Lung (tissue), 12 donors: ENCODE data around the gene NR4A3. TPM values are rescaled to one million over a fixed set of nuclear protein-coding genes. Genes with fewer than 3 reads are reported as not detected.

Experiments used
- ATAC-seq: fragments of 200-7000 bp; cut with Tn5 transposase; one replicate; pipeline ENCODE4 v1.9.1; 2020; ENCODE audit warnings: moderate number of reproducible peaks; ENCODE audit not compliant: insufficient read depth, low FRiP score
- DNase-seq, 3 donors: peaks; one replicate each; pipeline ENCODE4 v3.0.0-alpha.2; 2013 to 2017
- H3K27ac ChIP-seq, 2 donors: one replicate each; pipeline ENCODE4 v1.5.1; 2013; ENCODE audit warnings: mild to moderate bottlenecking in 2 of 2, moderate library complexity in 2 of 2, control low read depth in 1 of 2, inconsistent platforms in 1 of 2, low read depth in 1 of 2, low read length in 1 of 2
- H3K27me3 ChIP-seq, 3 donors: one replicate each; pipeline ENCODE4 v1.5.1; 2013; ENCODE audit warnings: low read length in 2 of 3; ENCODE audit not compliant: control insufficient read depth in 3 of 3, insufficient read depth in 3 of 3
- H3K36me3 ChIP-seq, 4 donors: one replicate each; pipeline ENCODE4 v1.5.1; 2013; ENCODE audit warnings: low read length in 4 of 4, mild to moderate bottlenecking in 1 of 4, moderate library complexity in 1 of 4; ENCODE audit not compliant: control insufficient read depth in 4 of 4, insufficient read depth in 4 of 4
- H3K4me1 ChIP-seq, 5 donors: one replicate each; pipeline ENCODE4 v1.5.1; 2013; ENCODE audit warnings: low read length in 5 of 5, mild to moderate bottlenecking in 2 of 5, moderate library complexity in 1 of 5; ENCODE audit not compliant: control insufficient read depth in 5 of 5, insufficient read depth in 5 of 5
- H3K4me3 ChIP-seq: one replicate; pipeline ENCODE4 v1.5.1; 2013; ENCODE audit warnings: mild to moderate bottlenecking, control low read depth, moderate library complexity
- H3K9ac ChIP-seq, 2 donors: one replicate each; pipeline ENCODE4 v1.5.1; 2013; ENCODE audit warnings: low read length in 2 of 2, control low read depth in 1 of 2; ENCODE audit not compliant: insufficient read depth in 1 of 2
- H3K9me3 ChIP-seq, 4 donors: one replicate each; pipeline ENCODE4 v1.5.1; 2013; ENCODE audit warnings: low read length in 3 of 4, mild to moderate bottlenecking in 1 of 4, moderate library complexity in 1 of 4; ENCODE audit not compliant: control insufficient read depth in 4 of 4, insufficient read depth in 3 of 4
- WGBS, 2 donors: extraction: QIAGEN DNeasy Blood & Tissue Kit; methylation state at CpG; one replicate each; pipeline ENCODE4 v1.1.7; 2013; 5-methylcytosine and 5-hydroxymethylcytosine counted together
- polyA plus RNA-seq, 2 donors: library from polyadenylated mRNA; stranded (reverse); fragments of 200-250 nt; gene quantifications; one replicate each; pipeline ENCODE4 v1.2.1, GENCODE V29; 2013
- total RNA-seq, 2 donors: library from RNA; depleted of rRNA in 1 of 2; stranded (reverse); fragments of >200 nt in 1 of 2; gene quantifications; one replicate each; pipeline ENCODE4 v1.2.1, GENCODE V29; 2014 to 2021
- TF ChIP-seq, protein P1 (sequence below): IDR thresholded peaks from 2 replicates; pipeline ENCODE4 v1.5.1; 2012; ENCODE audit warnings: mild to moderate bottlenecking; ENCODE audit errors: control extremely low read depth, extremely low read depth
- donor health status: control.
- donor health status: control.
- donor health status: Bipolar disorder and iron deficiency.
- donor health status: healthy.
- donor health status: DM: yes; HTN: yes; CAD: no.

NR4A3 gene
- total and polyA plus RNA-seq, 4 donors = 2.3 to 11.7 (median 2.6) TPM

DNA sequence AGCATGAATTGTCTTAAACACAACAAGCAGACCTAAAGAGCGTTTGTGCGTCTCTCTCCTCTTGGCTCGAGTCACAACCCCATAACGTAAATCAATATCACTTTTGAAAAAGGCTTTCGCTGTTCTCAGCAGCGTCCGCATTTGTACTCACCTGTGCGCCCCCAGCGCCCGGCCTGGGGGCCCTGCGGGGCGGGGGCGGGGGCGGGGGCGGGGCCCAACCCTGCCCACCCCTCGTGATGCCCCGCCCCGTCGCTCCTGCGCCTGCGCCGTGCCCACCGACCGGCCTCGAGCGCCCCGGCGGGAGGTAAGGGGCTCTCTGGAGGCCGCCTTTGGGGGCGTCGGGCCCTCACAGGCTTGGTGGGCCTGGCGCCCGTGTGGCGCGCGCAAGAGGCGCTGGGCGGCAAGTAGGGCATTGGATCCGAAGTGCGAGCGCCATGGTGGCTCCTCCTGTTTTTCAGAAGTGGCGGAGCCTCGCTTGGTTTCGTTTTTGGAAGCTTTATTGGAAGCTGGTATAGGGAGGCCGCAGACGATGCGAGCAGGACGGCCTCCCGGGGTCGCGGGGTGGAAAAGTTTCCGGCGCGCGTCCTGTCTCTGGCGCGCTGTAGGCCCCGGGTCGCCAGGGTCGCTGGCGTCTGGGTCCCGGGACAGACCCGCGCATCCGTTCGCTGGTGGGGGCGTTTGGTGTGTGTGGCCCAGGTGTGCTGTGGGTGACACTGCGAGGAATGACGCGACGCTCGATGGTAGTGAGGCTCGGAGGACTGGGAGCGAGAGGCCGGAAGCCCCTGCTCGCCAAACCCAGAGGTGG lies 84.9 kb downstream of the NR4A3 start, which contains the start of gene STX17:
STX17 (plus strand) TSS at position 252 of the 805 bp plus-strand sequence. CDS start 8,586 bp downstream, outside the sequence.
- Histone ChIP-seq H3K27ac (peak within 1 kb of the TSS; percentile 95 to 99), H3K27me3 (no peaks in the 10 kb centered on the region), H3K4me3 (peak within 1 kb of the TSS; percentile 92), H3K9me3 (no peaks in the 10 kb centered on the region), H3K9ac (peak within 1 kb of the TSS; percentile 90 to 96), H3K4me1 (peaks cover 0 to 14% (median 3%) of the 10 kb centered on the region in 5 donors), H3K36me3 (no peaks in the 10 kb centered on the region)
- DNase-seq (peak; percentile 87 to 89 (median 89)), ATAC-seq (peak; percentile 93)
- TF ChIP-seq, protein P1, sequence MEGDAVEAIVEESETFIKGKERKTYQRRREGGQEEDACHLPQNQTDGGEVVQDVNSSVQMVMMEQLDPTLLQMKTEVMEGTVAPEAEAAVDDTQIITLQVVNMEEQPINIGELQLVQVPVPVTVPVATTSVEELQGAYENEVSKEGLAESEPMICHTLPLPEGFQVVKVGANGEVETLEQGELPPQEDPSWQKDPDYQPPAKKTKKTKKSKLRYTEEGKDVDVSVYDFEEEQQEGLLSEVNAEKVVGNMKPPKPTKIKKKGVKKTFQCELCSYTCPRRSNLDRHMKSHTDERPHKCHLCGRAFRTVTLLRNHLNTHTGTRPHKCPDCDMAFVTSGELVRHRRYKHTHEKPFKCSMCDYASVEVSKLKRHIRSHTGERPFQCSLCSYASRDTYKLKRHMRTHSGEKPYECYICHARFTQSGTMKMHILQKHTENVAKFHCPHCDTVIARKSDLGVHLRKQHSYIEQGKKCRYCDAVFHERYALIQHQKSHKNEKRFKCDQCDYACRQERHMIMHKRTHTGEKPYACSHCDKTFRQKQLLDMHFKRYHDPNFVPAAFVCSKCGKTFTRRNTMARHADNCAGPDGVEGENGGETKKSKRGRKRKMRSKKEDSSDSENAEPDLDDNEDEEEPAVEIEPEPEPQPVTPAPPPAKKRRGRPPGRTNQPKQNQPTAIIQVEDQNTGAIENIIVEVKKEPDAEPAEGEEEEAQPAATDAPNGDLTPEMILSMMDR = no peak
- 0% methylated on average over 73 to 76 of the region's 76 CpGs for WGBS, 2 donors

DNA sequence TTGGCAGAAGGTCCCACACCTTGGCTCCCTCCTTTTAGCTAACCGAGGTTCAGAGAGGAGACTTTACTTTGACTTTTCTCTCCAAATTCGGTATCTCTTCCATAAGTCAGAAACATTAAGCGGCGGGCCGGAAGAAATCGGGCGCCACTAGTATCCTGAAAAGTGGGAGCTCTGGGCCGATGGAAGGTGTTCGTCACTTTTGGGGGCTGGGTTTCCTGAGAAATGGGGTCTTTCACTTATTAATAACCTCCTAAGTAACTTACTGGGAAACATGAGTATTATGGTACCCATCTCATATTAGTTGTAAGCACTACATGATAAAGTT lies 85.5 kb downstream of the NR4A3 start:
- DNase-seq = no peak
- TF ChIP-seq, protein P1 = no peak
- H3K36me3 ChIP-seq = no peaks in the 10 kb centered on the region
- H3K27me3 ChIP-seq = no peaks in the 10 kb centered on the region
- 2 to 7% methylated on average over 9 of the region's 9 CpGs for WGBS, 2 donors
- peaks cover 0 to 14% (median 3%) of the 10 kb centered on the region in 5 donors for H3K4me1 ChIP-seq
- no peak for ATAC-seq
- H3K9ac ChIP-seq = peak overlapping the region; percentile 90 to 96
- H3K9me3 ChIP-seq = no peaks in the 10 kb centered on the region
- peak overlapping the region; percentile 95 to 99 for H3K27ac ChIP-seq
- H3K4me3 ChIP-seq = peak overlapping the region; percentile 92

DNA sequence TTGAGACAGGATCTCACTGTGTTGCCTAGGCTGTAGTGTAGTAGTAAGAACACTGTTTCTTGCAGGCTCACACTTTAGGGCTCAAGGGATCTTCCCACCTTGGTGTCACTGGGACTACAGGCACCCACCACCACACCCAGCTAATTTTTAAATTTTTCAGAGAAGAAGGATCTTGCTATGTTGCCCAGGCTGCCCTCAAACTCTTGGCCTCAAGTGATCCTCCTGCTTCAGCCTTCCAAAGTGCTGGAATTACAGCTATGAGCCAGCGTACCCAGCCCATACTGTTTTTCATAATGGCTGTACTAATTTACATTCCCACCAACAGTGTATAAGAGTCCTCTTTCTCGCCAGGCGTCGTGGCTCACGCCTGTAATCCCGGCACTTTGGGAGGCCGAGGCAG lies 89.9 kb downstream of the NR4A3 start:
- TF ChIP-seq, protein P1 = no peak
- WGBS, 2 donors = 96 to 99% methylated on average over 7 of the region's 7 CpGs
- Histone ChIP-seq H3K27me3 (no peaks in the 10 kb centered on the region), H3K9ac (no peak overlapping the region), H3K9me3 (no peaks in the 10 kb centered on the region), H3K4me3 (no peak overlapping the region), H3K36me3 (peaks cover 4 to 6% (median 5%) of the 10 kb centered on the region in 4 donors), H3K27ac (no peak overlapping the region), H3K4me1 (peaks cover 0 to 10% (median 3%) of the 10 kb centered on the region in 5 donors)
- ATAC-seq (no peak), DNase-seq (no peak)

Other genes starting within 250 kb of the NR4A3 start
- gene STX17, start 84.8 kb downstream of the NR4A3 start, total RNA-seq = 10 to 100 TPM; 28.7 to 55.0 TPM
- 1 to 10 TPM; 4.7 to 8.7 TPM for gene STX17, start 84.8 kb downstream of the NR4A3 start, polyA plus RNA-seq